Body of pancreas (tissue), 4 donors: ENCODE data around the gene ASB15.

Experiments
- CTCF ChIP-seq, 7 experiments: fragments of 450-650 bp in 4 of 7; fragments of 200-600 bp in 3 of 7; sonication (generic) in 3 of 7; IDR thresholded peaks; one replicate each; pipeline ENCODE4 v1.5.1; 2016 to 2019; ENCODE audit warnings: antibody characterized with exemption in 7 of 7
- POLR2A ChIP-seq, 3 donors: fragments of 450-650 bp; IDR thresholded peaks; one replicate each; pipeline ENCODE4 v1.6.1; 2016; ENCODE audit warnings: antibody characterized with exemption in 3 of 3, mild to moderate bottlenecking in 2 of 3

DNA sequence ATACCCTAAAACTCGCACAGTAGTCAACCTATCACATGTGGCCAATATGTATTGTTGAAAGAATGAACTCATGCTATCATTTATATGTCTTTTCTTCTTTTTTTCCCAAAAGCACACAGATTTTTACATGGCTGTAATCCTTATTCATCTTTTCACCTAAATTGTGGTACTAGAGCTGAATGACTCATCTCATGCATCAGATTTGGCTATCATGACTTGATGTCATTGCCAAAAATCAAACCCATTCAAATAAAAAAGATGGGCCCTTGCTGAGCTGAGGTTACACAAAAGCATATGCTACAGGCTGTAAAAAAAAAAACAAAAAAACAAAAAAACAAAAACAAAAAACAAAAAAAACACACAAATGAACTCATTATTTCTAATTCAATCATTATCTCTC is 50.8 kb downstream of the ASB15 start:
- TF ChIP-seq CTCF (IDR thresholded peaks at IDR 0.05), result no peak
- TF ChIP-seq POLR2A (IDR thresholded peaks at IDR 0.05), result no peak
